HG03060 (cell line): Measurements from ENCODE around the gene ARSB.

Source experiments
- ATAC-seq: cut with Tn5 transposase; IDR thresholded peaks from one replicate; pipeline ENCODE4 v1.9.1; 2021; ENCODE audit warnings: low read depth, moderate number of reproducible peaks; ENCODE audit not compliant: unreplicated experiment

Gene ARSB

DNA sequence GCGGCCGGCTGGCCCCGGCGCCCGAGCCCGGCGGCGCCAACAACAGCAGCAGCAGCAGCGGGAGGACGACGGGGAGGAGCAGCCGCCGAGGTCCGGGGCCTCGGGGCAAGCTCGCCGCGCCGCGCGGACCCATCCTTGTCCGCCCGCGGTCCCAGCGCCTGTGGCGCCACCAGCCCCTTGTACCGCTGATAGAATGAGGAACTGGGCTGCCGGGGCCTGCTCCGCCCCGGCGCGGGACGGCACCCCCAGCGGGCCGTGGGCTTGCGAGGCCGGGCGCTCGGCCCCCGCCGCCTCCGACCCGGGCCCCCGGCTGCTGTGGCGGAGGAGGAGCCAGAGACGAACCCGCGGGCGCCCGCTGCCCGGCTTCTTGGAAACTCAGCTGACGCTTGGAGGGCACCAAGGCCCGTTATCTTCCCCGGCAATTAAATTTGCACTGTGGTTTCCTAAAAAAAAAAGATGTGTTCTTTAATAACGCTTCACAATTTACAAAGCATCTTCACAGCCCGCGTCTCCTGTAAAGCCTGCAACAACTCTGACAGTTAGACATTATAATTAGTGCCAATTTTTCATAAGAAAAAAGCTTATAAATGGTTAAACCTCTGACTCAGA, at the start of gene ARSB:
Gene ARSB (minus strand): TSS at position 195 of the 609 bp plus-strand sequence. CDS start 62 bp downstream, at position 133.
- peak; percentile 15 for ATAC-seq

DNA sequence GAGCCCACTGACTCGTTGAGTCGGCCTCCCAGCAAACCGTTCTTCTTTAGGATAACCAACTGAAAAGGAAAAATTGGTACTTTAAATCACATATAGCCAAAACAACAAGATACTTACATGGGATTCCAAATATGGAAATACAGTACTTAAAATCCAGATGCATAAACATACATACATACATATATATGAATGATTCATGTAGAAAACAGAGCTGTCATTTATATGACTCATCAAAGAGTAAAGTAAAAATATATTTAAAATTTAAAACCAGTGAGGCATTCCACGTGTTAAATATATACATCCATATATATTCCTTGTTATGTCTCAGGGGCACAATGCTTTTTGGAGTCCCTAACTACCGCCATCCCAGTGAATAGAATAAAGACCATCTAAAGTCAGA, 47.7 kb upstream of the ARSB start:
- no peak for ATAC-seq

DNA sequence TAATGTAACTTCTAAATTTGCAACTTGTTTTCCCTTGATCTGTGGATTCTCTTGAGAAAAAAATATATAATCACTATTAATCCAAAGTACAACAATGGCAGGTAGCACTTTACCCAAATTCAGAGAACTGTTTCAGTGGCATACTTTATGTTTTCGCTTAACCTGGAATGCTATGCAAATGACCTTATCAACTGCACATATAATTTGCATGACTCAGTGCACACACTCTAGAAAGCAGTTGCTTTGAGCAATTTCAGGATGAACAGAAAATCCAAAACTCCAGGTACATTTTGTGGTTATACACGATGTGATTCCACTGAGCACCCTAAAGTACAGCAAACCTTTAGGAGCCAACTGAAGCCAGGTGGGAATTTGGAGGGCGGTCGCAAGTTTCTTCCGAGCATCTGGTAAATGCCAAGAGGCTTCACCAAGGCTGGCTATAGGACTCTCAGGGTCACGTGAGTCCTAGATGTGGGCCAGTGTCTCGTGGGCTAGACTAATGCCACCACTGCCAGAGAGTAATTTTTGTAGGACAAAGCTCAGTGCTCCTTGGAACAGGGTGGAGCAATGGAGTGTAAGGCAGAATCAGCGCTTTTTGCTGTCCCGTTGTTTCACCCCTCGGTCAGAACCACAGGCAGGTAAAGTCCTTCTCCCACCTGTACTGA, 47.1 kb upstream of the ARSB start:
- ATAC-seq = no peak

DNA sequence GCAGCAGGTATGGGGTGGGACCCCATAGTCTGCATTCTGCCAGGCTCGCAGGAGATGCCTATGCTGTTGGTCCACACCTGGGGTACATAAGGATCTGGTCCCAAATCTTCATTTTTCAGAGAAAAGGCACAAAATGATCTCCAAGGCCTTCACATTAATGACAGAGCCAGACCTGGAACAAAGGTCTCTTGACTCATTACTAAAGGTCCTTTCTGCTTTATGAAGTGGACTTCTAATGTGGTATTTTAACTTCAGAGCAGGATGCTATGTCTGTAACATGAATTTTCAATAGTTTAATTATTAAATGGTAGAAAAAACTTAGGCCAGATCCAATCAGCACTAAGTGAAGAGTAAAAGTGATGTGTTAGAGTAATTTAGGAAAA, 46.4 kb upstream of the ARSB start:
- ATAC-seq = no peak

DNA sequence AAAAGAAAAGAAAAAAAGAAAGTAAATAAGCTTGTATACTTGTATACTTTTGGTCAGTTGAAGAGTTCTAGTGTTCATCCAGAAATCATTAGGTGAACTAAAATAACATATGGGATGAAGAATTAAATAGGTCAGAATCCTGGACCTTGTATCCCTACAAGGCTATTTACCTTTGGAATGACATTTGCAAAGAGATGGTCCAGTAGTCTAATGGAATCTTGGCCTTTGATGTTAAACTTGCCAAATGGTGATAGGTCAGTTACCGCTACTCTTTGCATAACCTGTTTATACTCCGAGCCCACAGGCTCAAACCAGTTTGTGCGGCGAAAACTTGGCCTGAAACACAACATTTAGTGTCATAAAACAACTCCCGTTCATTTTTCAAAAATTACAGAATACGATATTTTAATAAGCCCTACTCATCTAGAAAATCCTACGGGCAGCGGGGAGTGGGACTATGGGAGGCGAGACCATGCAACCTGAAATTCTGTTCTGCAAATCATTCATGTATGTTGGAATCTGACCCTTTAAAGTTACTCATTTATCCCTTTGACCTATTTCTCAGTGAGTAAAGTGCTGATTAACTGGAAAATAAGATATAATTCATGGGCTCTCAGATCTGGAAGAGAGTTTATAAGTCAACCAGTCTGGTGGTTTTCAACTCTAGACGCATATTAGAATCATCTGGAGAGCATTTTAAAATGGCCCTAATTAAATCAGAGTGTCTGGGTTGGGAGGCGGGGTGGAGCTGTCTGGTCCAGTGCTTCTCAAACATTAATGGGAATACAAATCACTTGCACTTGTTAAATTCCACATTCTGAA, 45.8 kb upstream of the ARSB start:
- no peak for ATAC-seq

DNA sequence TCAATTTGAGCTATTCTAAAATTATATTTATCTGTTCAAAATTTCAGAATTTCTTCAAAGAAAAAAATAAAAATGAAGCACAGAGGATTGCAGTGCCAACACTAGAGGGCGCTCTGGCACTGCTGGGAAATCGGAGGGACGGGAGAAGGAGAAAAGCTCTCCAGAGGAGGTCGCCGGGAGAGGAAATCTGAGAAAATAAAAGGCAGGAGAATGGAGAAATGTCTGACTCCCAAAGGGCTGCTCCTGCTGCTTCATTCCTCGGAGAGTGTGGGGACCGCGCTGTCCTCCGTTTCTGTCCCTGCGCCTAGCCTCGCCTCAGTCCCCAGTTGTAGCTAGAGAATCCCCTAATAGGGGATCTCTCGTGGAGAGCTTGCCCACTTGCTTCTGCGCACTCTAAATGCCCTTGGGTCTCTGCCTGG, 40.0 kb upstream of the ARSB start:
- no peak for ATAC-seq

DNA sequence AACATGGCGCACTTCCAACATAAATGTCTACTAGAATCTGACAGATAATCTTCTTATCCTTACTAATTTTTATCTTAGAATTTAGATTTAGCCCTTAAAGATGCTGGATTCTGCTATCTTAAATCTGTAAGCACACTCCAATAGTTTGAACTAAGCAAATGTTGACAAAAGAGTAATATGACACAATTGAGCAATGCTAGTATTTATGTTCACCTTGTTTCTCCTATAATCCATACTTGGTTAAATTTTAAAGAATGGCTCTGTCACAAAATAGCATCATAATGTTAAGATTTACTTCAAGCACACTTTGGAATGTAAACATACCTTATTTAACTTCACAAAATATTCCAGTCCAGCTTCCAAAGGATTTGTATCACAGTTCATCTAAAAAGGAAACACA, 38.8 kb upstream of the ARSB start:
- no peak for ATAC-seq

DNA sequence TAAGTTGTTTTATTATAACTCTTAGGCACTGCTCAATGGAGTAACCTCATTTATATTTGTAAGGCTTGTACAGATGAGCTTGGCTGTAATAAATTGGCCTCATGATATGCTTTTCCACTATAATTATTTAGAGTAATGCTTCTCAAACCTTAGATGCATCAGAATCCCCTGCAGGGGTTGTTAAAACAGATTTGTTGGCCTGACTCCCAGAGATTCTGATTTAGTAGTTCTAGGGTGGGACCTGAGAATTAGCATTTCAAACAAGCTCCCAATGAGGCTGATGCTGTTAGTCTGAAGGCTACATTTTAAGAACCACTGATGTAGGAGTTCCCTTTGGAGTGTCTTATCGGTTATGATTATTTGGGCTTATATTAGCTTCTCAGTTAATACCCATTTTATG, 38.2 kb upstream of the ARSB start:
- ATAC-seq = no peak

DNA sequence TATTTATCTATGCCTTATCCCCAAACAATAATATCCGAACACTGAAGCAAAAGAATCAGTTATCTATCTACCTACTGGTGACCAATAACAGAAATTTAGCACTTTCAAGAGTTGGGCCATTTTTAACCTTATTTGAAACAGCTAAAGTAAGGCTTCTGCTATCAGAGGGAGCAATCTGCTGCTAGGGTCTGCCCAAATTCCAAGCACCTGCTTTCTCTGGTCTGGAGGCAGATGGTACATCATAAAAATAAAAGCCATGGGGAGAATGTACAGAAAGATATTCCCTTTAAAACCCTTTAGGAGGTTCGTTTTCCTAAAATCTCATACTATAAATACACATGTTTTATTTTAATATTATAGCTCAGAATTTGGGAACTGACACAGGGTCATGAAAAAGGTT, 37.7 kb upstream of the ARSB start:
- no peak for ATAC-seq

DNA sequence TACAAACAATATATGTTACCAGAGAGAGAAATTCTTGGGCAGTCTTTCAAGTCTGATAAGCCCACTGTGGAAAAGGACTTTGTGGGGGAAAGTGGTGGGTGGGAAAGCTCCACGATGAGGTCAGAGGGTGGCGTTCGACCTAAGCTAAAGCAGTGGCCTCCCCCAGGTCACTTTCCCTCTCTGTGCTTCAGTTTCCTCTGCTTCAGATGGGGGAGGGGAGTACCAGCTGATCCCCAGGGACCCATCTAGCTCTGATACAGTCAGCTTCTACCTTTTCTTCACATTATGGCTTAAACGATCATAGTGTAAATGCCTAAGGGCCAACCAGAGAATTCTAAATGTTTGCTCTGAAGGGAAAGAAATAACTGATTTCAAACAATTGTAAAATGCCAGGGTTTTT, 36.6 kb upstream of the ARSB start:
- ATAC-seq = no peak

DNA sequence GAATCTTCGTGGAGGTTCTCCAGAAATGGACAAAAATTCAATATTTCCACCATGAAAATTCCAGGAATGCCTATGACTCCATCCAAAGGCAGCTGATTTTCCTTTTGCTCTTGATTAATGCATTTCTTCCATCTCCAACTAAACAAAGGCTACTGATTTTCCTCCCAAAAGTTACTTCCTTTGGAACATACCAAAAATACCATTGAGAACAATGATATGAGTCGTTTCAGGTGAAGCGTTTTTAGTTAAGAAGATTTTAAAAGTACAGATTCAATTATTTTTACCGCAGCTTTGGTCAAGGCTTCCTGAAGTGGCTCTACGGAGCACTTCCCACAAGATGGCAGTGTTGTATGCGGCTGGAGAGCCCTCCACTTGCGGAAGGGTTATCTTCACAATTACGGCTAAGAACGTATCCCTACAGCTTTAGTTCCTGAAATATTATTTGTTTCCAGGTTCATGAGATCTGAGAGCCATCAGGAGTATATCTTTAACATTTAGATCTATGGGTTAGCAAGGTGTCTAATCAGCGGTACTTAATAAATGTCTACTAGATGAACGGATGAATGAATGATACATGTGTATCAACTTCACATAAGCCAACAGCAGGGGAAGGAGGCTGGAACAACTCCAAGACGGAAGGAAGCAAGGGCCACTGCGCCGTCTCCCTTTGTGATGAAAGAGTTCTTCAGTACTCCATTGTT, 35.9 kb upstream of the ARSB start:
- no peak for ATAC-seq

DNA sequence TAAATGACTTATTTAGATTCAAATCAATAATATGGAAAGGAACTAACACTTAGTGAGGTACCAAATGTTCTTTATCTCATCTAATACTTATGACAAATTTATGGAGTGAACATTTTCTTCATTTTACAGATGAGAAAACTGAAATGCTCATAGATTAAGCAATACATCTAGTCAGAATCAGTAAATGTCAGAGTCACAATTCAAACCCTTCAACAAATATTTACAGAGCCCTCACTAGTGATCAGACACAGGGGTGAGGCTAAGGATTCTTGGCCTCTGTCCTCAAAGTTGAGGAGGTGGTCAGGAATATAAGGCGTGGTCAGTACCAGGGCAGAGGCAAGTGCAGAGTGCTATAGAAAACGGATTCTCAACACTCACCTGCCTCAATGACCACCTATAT, 29.5 kb upstream of the ARSB start:
- ATAC-seq = no peak

DNA sequence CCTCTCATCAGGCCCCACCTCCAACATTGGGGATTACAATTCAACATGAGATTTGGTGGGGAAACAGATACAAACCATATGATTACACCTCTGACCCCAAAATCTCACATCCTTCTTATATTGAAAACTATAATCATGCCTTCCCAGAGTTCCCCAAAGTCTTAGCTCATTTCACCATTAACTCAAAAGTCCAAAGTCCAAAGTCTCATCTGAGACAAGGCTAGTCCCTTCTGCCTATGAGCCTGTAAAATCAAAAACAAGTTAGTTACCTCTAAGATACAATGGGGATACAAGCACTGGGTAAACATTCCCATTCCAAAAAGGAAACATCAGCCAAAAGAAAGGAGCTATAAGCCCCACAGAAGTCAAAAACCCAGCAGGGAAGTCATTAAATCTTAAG, 26.8 kb upstream of the ARSB start:
- no peak for ATAC-seq

DNA sequence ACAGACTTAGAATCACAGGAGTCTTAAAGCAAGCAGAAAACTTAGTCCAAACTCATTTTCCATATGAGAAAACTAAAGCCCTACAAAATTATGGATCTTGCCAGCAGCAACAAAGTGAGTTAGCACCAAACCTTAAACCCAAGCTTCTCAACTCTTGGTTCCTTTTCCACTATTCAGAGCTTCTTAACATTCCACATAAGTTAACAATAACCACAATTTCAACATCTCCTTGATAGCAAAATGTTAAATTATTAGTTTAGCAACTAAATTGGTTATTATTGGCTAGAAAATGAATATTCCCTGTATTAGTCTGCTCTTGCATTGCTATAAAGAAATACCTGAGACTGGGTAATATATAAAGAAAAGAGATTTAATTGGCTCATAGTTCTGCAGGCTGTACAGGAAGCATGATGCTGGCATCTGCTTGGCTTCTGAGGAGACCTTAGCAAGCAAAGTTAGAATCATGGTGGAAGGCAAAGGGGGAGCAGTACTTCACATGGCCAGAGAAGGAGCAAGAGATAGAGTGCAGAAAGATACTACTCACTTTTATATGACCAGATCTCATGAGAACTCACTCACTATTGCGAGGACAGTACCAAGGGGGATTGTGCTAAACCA, 26.2 kb upstream of the ARSB start:
- no peak for ATAC-seq

DNA sequence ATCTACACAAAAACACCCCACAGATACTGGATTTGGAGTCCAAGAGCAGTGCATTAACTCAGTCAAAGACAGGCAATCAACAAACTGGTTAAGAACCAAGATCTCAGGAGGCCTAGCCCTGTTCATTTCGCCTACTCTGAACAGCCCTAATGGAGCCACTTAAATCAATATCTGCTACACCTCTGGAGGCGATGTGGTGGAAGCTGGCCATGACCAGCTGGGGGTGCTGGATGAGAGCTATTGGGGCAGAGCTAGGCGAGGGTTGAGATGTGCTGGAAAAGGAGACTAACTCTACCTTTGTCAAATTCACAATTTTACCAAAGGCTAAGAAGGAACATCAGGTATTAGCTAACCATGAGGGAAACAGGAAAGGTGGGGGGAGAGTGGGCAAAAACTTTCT, 23.3 kb upstream of the ARSB start:
- ATAC-seq = no peak

DNA sequence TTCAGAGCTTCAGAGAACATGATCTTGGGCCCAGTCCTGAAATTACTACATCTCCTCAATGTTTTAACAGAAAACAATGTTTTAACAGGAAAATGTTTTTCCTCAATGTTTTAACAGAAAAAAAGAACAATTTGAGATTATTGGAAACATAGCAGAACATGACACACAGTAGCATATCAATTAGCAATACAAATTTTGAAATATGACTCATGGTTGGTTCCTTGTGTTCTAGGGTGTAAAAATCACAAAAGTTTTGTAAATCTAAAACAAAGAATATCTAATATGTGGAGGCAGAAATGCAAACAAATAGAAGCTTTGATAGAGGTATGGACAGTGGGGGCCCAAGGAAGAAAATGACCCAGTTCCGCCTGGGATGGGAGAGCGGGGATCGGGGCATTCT, 22.8 kb upstream of the ARSB start:
- ATAC-seq = no peak

DNA sequence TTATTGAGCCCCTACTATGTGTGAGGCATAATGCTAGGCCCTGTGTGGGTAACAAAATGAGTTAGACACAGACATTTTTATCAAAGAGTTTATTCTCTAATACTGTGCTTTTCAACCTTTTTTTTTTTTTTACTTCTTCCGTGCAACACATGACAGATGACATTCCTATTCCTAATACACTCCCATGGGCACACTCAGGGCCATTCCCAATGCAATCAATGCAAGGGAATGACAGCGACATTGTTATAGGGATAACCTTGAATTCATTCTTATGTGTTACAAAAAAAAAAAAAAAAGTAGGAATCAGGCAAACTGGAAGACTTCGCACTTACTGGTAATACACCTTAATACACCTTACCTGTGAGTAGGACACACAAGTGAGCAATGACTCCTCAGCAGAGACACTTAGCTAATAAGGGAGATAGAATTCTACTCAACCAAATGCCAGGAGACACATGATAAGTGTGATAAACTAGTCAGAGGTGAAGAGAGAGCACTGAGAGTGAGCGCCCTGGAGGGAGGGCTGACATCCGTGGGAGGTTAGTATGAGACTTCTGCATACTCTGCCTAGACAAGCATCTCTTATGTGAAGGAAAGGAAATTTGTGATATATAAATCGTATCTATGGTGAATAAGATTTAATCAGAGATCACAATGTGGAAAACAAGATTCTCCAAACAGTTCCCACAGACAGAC, 21.0 kb upstream of the ARSB start:
- no peak for ATAC-seq

DNA sequence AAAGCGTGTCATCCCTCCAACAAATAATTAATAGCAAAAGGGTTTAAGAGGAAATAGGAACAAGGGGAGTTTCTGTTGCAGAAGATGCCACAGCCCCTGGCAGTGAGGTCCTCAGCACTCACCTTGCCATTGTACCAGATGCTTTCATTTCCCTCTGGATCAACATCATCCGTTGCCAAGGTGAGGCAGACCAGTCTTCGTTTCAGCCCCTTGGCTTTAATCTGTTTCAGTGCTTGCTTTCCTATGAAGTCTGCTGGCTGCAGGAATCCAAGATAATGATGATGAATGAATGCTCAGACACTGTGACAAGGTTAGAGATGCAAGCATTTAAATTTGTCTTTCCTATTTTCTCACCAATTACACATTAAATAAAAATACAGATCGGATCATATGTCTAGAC, 20.0 kb upstream of the ARSB start:
- no peak for ATAC-seq

DNA sequence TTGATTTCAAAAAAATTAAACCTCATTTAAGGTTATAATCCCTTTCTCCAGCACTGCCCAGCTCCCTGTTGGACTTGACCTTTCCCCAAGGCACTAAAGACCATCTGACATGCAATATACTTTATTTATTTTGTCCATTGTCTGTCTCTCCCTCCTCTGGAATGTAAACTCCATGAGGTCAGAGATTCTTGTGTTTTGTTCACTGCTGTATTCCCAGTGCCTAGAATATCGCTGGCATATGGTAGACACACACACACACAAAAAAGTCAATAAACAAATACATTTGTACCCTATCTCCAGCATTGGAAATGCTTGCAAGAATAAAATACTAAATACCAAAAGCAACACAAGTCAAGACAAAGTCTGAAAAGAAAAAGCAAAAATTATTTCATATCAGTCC, 17.3 kb upstream of the ARSB start:
- no peak for ATAC-seq

DNA sequence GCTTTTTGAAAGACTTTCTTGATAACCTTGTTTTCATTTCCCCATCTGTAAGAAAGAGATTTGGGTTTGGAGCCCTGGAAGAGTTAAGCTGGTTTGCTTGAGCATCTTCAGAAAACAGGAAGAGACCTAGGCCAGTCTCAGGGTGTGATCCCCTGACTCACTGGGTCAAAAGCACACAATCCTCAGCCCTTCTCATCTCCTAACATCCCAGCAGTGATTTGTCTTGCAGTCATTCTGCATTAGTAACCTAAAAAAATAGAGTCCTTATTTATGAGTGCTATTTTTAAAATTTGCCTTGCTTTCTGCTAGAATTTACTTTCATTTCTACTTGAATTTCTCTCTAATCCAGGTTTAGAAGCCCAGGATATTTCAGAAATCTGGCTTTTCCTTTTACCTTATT, 16.4 kb upstream of the ARSB start:
- no peak for ATAC-seq
